ENCODE results near the gene ETNK1. TPM values are rescaled to one million over a fixed set of nuclear protein-coding genes. Genes with fewer than 3 reads are reported as not detected.
A peak's percentile ranks its signal among the peaks of the same experiment; 100 is the strongest.

The ETNK1 gene
- total and polyA plus RNA-seq, 2 donors: 49.2 to 63.8 TPM

DNA sequence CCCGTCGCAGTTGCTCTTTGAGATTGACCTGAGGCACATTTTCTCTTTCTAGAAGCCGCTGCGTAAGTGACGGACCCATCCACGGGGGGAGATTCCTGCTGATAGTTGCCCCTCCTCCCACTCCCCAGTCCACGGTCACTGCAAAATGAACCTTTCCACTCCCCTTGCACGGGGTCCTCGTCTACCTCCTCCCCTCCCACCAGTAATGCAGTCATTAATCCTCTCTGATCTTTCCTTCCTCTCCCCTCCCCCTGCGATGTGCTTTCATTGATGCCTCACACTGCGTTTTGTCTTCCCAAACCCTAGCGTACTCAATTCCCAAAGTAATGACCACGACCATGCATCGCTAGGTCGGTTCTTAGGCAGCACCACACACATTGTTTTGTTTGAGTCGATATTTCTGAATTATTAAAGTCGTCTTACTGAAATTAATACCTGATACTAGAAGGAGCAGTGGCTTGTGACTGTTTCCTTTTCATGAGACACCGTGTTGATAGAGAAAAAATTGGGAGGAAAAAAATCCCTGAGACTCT, 857 bp downstream of the ETNK1 start:
- no peaks in the 10 kb centered on the region for H3K27me3 ChIP-seq (ENCODE audit: control insufficient read depth in 2 of 2, insufficient read depth in 1 of 2, low read length in 1 of 2)
- peak overlapping the region; percentile 83 to 97 for H3K27ac ChIP-seq (ENCODE audit: low read depth in 1 of 2, low read length in 1 of 2)
- peak overlapping the region; percentile 81 to 83 for H3K4me3 ChIP-seq (ENCODE audit: low read length in 2 of 2)
- H3K4me1 ChIP-seq (ENCODE audit: control insufficient read depth in 2 of 2, insufficient read depth in 2 of 2, low read length in 2 of 2): peaks cover 3 to 5% of the 10 kb centered on the region in 2 donors
- H3K36me3 ChIP-seq (ENCODE audit: control insufficient read depth in 2 of 2, insufficient read depth in 2 of 2, low read length in 1 of 2): no peaks in the 10 kb centered on the region
- no peaks in the 10 kb centered on the region for H3K9me3 ChIP-seq (ENCODE audit: control insufficient read depth in 2 of 2, insufficient read depth in 1 of 2, low read length in 1 of 2)
- under 1% methylated on average over 18 of the region's 18 CpGs for WGBS
- peak in 4 of 9 donors; percentile 26 to 57 (median 38) for DNase-seq (ENCODE audit: low read depth in 6 of 9, low spot score in 9 of 9)

DNA sequence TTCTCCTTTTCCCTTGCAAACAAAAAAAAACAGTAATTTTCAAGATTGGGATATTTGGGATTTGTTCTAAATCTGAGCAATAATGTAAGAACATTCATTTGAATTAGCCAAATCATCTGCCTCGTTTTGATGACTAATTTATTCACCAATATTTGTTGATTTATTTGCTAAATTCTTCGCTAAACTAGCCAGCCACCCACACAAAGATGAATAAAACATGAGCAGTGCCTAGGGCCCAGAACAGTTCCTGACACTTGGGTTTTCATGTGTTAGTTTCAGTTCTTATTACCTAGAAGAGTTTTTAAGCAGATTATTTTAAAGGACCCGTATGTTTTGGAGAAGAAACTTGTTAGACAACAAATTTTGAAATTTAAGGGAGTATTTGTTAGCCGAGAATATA, 1.4 kb downstream of the ETNK1 start:
- peak overlapping the region; percentile 81 to 83 for H3K4me3 ChIP-seq (ENCODE audit: low read length in 2 of 2)
- WGBS: 20% methylated on average over 4 of the region's 4 CpGs
- peak in 4 of 9 donors; percentile 5 to 41 (median 20) for DNase-seq (ENCODE audit: low read depth in 6 of 9, low spot score in 9 of 9)
- no peaks in the 10 kb centered on the region for H3K27me3 ChIP-seq (ENCODE audit: control insufficient read depth in 2 of 2, insufficient read depth in 1 of 2, low read length in 1 of 2)
- H3K4me1 ChIP-seq (ENCODE audit: control insufficient read depth in 2 of 2, insufficient read depth in 2 of 2, low read length in 2 of 2): peaks cover 3 to 5% of the 10 kb centered on the region in 2 donors
- H3K9me3 ChIP-seq (ENCODE audit: control insufficient read depth in 2 of 2, insufficient read depth in 1 of 2, low read length in 1 of 2): no peaks in the 10 kb centered on the region
- peak overlapping the region in 1 of 2 donors; percentile 83 for H3K27ac ChIP-seq (ENCODE audit: low read depth in 1 of 2, low read length in 1 of 2)
- no peaks in the 10 kb centered on the region for H3K36me3 ChIP-seq (ENCODE audit: control insufficient read depth in 2 of 2, insufficient read depth in 2 of 2, low read length in 1 of 2)

DNA sequence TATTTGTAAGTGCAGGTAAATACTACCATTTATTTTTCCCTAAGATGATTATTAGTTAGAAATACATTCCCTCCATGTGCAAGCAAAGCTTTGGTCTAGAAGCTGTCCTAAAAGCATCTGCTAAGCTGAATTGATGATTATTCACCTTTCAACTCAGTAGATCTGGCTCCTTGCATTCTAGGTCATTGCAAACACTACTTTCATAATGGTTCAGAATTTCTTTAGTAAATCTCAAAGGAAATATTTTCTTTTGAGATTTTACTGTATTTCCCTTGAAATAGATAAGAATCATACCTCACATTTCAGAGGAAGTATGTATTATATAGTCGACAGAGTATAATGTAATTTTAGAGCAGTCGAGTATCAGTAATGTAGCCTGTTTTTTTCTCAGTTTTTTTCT, 2.4 kb downstream of the ETNK1 start:
- peak in 2 of 9 donors; percentile 9 to 22 for DNase-seq (ENCODE audit: low read depth in 6 of 9, low spot score in 9 of 9)
- Histone ChIP-seq H3K4me1 (ENCODE audit: control insufficient read depth in 2 of 2, insufficient read depth in 2 of 2, low read length in 2 of 2) (peaks cover 3 to 5% of the 10 kb centered on the region in 2 donors), H3K4me3 (ENCODE audit: low read length in 2 of 2) (peak overlapping the region; percentile 18 to 81), H3K27me3 (ENCODE audit: control insufficient read depth in 2 of 2, insufficient read depth in 1 of 2, low read length in 1 of 2) (no peaks in the 10 kb centered on the region), H3K36me3 (ENCODE audit: control insufficient read depth in 2 of 2, insufficient read depth in 2 of 2, low read length in 1 of 2) (peaks cover 0 to under 1% of the 10 kb centered on the region in 2 donors), H3K9me3 (ENCODE audit: control insufficient read depth in 2 of 2, insufficient read depth in 1 of 2, low read length in 1 of 2) (no peaks in the 10 kb centered on the region), H3K27ac (ENCODE audit: low read depth in 1 of 2, low read length in 1 of 2) (peak overlapping the region in 1 of 2 donors; percentile 33)
- WGBS: 26% methylated on average over 2 of the region's 2 CpGs

DNA sequence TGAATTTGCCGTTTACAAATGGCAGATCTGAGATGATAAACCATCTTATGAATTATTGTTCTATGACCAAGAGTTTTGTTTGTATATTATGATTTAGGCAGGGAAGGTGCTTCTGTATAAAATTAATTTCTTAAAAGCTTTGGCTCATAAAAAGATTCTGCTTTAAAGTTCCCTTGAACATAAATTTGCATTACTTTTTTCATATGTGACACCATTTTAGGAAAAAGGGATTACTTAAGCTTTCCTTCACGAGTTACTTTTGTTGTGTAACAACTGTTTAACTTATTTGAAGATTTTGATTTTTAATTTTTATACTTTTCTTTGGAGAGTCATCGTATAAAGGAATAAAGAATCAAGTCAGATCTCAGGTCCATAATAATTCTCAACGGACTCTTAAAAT, 3.3 kb downstream of the ETNK1 start:
- peaks cover 0 to 6% of the 10 kb centered on the region in 2 donors for H3K36me3 ChIP-seq (ENCODE audit: control insufficient read depth in 2 of 2, insufficient read depth in 2 of 2, low read length in 1 of 2)
- no peaks in the 10 kb centered on the region for H3K9me3 ChIP-seq (ENCODE audit: control insufficient read depth in 2 of 2, insufficient read depth in 1 of 2, low read length in 1 of 2)
- H3K4me3 ChIP-seq (ENCODE audit: low read length in 2 of 2): no peak overlapping the region
- H3K27me3 ChIP-seq (ENCODE audit: control insufficient read depth in 2 of 2, insufficient read depth in 1 of 2, low read length in 1 of 2): no peaks in the 10 kb centered on the region
- H3K4me1 ChIP-seq (ENCODE audit: control insufficient read depth in 2 of 2, insufficient read depth in 2 of 2, low read length in 2 of 2): peaks cover 3 to 5% of the 10 kb centered on the region in 2 donors
- 85% methylated on average over 4 of the region's 4 CpGs for WGBS
- peak overlapping the region in 1 of 2 donors; percentile 13 for H3K27ac ChIP-seq (ENCODE audit: low read depth in 1 of 2, low read length in 1 of 2)
- DNase-seq (ENCODE audit: low read depth in 6 of 9, low spot score in 9 of 9): no peak

DNA sequence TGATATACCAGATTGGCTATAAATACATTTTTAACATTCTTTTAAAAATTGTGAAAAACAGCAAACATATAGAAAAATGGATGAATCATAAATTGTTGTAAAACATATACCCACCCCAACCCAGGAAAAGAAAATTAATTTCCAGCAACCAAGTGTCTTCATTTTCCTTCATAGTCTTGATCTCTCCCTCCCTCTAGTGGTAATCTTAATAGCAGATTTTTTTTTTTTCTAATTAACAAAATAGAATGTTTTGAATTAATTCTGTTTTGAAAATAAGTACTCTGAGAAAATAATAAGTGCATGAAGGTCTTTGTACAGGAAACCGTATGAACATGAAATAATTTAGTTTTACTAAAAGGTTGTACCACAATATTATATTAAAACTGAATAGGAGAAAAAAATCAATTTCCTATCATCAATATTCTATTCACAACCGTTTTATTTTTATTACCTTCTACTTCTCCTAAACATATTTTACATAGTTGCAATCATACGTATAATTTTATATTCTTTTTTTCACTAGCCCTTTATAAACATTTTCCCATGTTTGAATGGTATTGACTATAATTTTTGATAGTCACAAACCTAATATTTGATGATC, 7.0 kb downstream of the ETNK1 start:
- Histone ChIP-seq H3K9me3 (ENCODE audit: control insufficient read depth in 2 of 2, insufficient read depth in 1 of 2, low read length in 1 of 2) (no peaks in the 10 kb centered on the region), H3K36me3 (ENCODE audit: control insufficient read depth in 2 of 2, insufficient read depth in 2 of 2, low read length in 1 of 2) (peaks cover 0 to 13% of the 10 kb centered on the region in 2 donors), H3K27me3 (ENCODE audit: control insufficient read depth in 2 of 2, insufficient read depth in 1 of 2, low read length in 1 of 2) (no peaks in the 10 kb centered on the region), H3K4me3 (ENCODE audit: low read length in 2 of 2) (no peak overlapping the region), H3K27ac (ENCODE audit: low read depth in 1 of 2, low read length in 1 of 2) (no peak overlapping the region), H3K4me1 (ENCODE audit: control insufficient read depth in 2 of 2, insufficient read depth in 2 of 2, low read length in 2 of 2) (no peaks in the 10 kb centered on the region)
- WGBS: 88% methylated on average over 3 of the region's 3 CpGs
- DNase-seq (ENCODE audit: low read depth in 6 of 9, low spot score in 9 of 9): no peak

DNA sequence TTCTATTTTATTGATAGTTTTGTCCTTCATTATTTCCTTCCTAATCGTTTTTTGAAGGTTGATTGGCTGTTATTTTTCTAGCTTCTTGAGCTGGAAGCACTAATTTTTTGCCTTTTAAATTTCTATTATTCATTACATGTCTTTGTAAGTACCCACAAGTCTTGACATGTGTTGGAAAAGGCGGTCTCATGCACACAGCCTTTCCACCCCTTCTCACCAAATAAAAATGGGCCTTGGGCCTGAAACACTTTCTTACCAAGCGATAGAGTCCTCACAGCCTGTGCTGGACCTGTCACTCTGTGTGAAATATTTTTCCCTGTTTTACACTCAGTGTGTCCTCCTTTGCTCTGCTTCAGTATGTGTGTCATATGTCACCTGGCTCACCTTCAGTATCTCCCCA, 9.9 kb downstream of the ETNK1 start:
- 97% methylated on average over 3 of the region's 3 CpGs for WGBS
- no peaks in the 10 kb centered on the region for H3K27me3 ChIP-seq (ENCODE audit: control insufficient read depth in 2 of 2, insufficient read depth in 1 of 2, low read length in 1 of 2)
- no peaks in the 10 kb centered on the region for H3K4me1 ChIP-seq (ENCODE audit: control insufficient read depth in 2 of 2, insufficient read depth in 2 of 2, low read length in 2 of 2)
- no peak overlapping the region for H3K4me3 ChIP-seq (ENCODE audit: low read length in 2 of 2)
- no peak overlapping the region for H3K27ac ChIP-seq (ENCODE audit: low read depth in 1 of 2, low read length in 1 of 2)
- H3K36me3 ChIP-seq (ENCODE audit: control insufficient read depth in 2 of 2, insufficient read depth in 2 of 2, low read length in 1 of 2): peaks cover 0 to 13% of the 10 kb centered on the region in 2 donors
- H3K9me3 ChIP-seq (ENCODE audit: control insufficient read depth in 2 of 2, insufficient read depth in 1 of 2, low read length in 1 of 2): no peaks in the 10 kb centered on the region
- no peak for DNase-seq (ENCODE audit: low read depth in 6 of 9, low spot score in 9 of 9)

DNA sequence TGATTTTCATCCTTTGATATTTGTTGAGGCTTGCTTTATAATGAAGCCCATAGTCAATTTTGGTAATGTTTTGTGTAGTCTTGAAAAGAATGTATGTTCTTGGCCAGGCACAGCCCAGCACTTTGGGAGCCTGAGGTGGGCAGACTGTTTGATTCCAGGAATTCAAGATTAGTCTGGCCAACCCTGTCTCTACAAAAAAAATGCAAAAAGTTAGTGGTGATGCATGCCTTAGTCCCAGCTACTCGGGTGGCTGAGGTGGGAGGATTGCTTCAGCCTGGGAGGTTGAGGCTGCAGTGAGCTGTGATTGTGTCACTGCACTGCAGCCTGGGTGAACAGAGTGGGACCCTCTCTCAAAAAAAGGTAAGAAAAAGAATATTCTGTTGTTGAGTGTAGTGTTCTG, 10.8 kb downstream of the ETNK1 start:
- Histone ChIP-seq H3K36me3 (ENCODE audit: control insufficient read depth in 2 of 2, insufficient read depth in 2 of 2, low read length in 1 of 2) (peaks cover 0 to 13% of the 10 kb centered on the region in 2 donors), H3K27ac (ENCODE audit: low read depth in 1 of 2, low read length in 1 of 2) (no peak overlapping the region), H3K9me3 (ENCODE audit: control insufficient read depth in 2 of 2, insufficient read depth in 1 of 2, low read length in 1 of 2) (no peaks in the 10 kb centered on the region), H3K4me3 (ENCODE audit: low read length in 2 of 2) (no peak overlapping the region), H3K27me3 (ENCODE audit: control insufficient read depth in 2 of 2, insufficient read depth in 1 of 2, low read length in 1 of 2) (no peaks in the 10 kb centered on the region), H3K4me1 (ENCODE audit: control insufficient read depth in 2 of 2, insufficient read depth in 2 of 2, low read length in 2 of 2) (no peaks in the 10 kb centered on the region)
- no peak for DNase-seq (ENCODE audit: low read depth in 6 of 9, low spot score in 9 of 9)
- WGBS: 93% methylated on average over 1 of the region's 1 CpG

DNA sequence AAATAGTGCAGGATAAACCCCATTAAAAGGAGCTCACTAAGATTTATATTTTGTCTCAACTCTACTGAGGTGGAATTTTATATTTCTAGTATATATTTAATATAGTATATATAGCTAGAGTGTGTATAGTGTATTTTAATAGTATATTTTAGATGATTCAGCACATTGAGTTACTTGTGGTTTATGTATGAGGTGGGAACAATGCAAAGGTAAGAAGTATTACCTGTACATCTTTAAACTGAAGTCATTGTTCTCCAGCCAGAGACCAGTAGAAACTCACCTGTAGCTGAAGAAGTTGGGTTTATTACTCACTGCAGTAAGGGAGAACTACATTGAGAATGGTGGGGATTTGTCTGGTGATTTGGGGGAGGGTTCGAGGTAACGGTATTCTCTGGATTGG, 15.9 kb downstream of the ETNK1 start:
- no peak for DNase-seq (ENCODE audit: low read depth in 6 of 9, low spot score in 9 of 9)
- no peaks in the 10 kb centered on the region for H3K4me1 ChIP-seq (ENCODE audit: control insufficient read depth in 2 of 2, insufficient read depth in 2 of 2, low read length in 2 of 2)
- no peak overlapping the region for H3K4me3 ChIP-seq (ENCODE audit: low read length in 2 of 2)
- WGBS: 97% methylated on average over 2 of the region's 2 CpGs
- H3K27me3 ChIP-seq (ENCODE audit: control insufficient read depth in 2 of 2, insufficient read depth in 1 of 2, low read length in 1 of 2): no peaks in the 10 kb centered on the region
- no peaks in the 10 kb centered on the region for H3K9me3 ChIP-seq (ENCODE audit: control insufficient read depth in 2 of 2, insufficient read depth in 1 of 2, low read length in 1 of 2)
- H3K36me3 ChIP-seq (ENCODE audit: control insufficient read depth in 2 of 2, insufficient read depth in 2 of 2, low read length in 1 of 2): peaks cover 0 to 1% of the 10 kb centered on the region in 2 donors
- H3K27ac ChIP-seq (ENCODE audit: low read depth in 1 of 2, low read length in 1 of 2): no peak overlapping the region

DNA sequence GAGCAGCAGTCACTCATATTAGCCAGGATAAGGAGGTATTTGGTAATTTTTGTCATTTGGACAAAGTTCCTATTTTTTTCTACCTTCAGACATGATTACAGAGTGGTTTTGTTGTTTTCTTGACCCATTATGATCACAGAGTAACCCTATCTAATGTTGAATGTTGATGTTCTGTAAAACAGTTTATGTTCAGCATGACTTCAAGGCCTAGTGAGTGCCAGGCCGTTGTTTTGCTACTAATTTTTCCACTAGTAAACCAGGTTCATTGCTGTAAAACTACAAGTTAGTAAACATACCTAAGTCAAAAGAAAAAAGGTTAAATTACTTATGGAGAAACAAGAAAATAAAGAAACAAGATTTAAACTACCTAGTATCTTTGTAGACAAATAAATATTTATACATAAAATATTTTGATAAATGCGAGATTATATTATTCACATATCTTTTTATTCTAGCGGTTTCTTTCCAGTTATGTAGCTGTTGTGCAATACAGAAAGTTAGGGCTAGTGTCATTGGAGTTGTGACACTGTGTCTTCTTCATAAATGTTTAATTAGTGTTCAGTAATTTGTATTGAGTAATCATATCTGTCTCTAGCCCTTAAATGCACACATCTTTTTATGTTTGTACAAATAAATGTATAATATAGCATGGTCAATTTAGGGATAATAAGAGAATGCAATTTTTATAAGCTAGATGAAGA, 16.5 kb downstream of the ETNK1 start:
- no peaks in the 10 kb centered on the region for H3K9me3 ChIP-seq (ENCODE audit: control insufficient read depth in 2 of 2, insufficient read depth in 1 of 2, low read length in 1 of 2)
- no peak overlapping the region for H3K4me3 ChIP-seq (ENCODE audit: low read length in 2 of 2)
- no peaks in the 10 kb centered on the region for H3K4me1 ChIP-seq (ENCODE audit: control insufficient read depth in 2 of 2, insufficient read depth in 2 of 2, low read length in 2 of 2)
- no peak for DNase-seq (ENCODE audit: low read depth in 6 of 9, low spot score in 9 of 9)
- no peaks in the 10 kb centered on the region for H3K27me3 ChIP-seq (ENCODE audit: control insufficient read depth in 2 of 2, insufficient read depth in 1 of 2, low read length in 1 of 2)
- no peak overlapping the region for H3K27ac ChIP-seq (ENCODE audit: low read depth in 1 of 2, low read length in 1 of 2)
- no peaks in the 10 kb centered on the region for H3K36me3 ChIP-seq (ENCODE audit: control insufficient read depth in 2 of 2, insufficient read depth in 2 of 2, low read length in 1 of 2)
- WGBS: 96% methylated on average over 3 of the region's 3 CpGs
